ENCODE results near the gene AGXT2.

DNA sequence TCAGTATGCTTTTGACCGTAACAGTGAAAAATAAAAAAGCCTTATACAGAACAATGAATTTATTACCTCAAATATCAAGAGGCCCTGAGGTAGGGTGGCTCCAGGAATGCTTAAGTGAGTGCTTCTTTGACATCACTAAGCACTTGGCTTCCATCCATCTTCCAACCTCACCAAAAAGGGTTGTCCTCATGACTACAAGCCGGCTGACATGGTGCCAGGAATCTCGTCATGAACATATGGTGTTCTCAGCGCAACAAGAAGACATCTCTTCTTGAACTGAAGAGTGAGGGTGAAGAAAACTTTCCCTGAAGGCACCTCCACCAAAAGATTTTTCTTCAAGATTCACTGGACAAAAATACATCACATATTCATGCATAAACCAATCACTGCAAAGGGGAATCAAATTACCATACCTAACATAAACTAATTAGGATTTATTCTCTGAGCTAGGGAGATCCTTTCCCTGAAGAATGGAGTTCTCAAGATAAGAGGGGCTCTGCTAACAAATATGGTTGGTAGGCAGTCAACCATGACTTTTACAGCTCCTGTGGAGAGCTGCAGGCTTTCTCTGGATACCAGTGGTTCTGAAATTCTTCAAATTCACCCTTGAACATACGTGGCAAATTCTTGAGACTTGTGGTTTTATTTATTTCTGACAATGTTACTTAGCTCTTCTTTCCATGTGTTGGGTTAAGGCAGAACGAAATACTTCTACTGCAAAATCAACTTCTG, 49.5 kb downstream of the AGXT2 start:
- no peak for TF ChIP-seq EZH2phosphoT487 (IDR thresholded peaks at IDR 0.05; ENCODE audit: borderline replicate concordance)
- TF ChIP-seq EZH2 (IDR thresholded peaks at IDR 0.05): no peak
- TF ChIP-seq CEBPB (IDR thresholded peaks at IDR 0.05; ENCODE audit: low read depth): no peak
- TF ChIP-seq, protein P1, sequence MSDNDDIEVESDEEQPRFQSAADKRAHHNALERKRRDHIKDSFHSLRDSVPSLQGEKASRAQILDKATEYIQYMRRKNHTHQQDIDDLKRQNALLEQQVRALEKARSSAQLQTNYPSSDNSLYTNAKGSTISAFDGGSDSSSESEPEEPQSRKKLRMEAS (IDR thresholded peaks at IDR 0.05): no peak
- TF ChIP-seq CTCF (IDR thresholded peaks at IDR 0.05 in 2 of 3, conservative IDR thresholded peaks at IDR 0.05 in 1 of 3; ENCODE audit: borderline replicate concordance in 1 of 3, insufficient read depth in 1 of 3, low read depth in 2 of 3, low read length in 2 of 3): no peak
- TF ChIP-seq EGR1 (IDR thresholded peaks at IDR 0.05; ENCODE audit: low read depth): no peak
- no peak for TF ChIP-seq ATF3 (IDR thresholded peaks at IDR 0.05)
- TF ChIP-seq POLR2AphosphoS5 (IDR thresholded peaks at IDR 0.05; ENCODE audit: low read depth, low read length): no peak
- no peak for TF ChIP-seq SP1 (IDR thresholded peaks at IDR 0.05; ENCODE audit: low read depth)

All from HCT116 (cell line).